ENCODE results near the gene FBXO46.
"Not testable (repeated sequence)": the region's sequence is repeated elsewhere in the genome, so short reads cannot be mapped to it uniquely, and the experiment has no call there.

FBXO46 gene

GRCh38 chr19:45766296-45766868, 35.7 kb upstream of the FBXO46 start:
- DNase-seq = no peak

- DNase-seq = no peak
Observed at GRCh38 chr19:45765702-45766295, 35.1 kb upstream of the FBXO46 start.

DNA sequence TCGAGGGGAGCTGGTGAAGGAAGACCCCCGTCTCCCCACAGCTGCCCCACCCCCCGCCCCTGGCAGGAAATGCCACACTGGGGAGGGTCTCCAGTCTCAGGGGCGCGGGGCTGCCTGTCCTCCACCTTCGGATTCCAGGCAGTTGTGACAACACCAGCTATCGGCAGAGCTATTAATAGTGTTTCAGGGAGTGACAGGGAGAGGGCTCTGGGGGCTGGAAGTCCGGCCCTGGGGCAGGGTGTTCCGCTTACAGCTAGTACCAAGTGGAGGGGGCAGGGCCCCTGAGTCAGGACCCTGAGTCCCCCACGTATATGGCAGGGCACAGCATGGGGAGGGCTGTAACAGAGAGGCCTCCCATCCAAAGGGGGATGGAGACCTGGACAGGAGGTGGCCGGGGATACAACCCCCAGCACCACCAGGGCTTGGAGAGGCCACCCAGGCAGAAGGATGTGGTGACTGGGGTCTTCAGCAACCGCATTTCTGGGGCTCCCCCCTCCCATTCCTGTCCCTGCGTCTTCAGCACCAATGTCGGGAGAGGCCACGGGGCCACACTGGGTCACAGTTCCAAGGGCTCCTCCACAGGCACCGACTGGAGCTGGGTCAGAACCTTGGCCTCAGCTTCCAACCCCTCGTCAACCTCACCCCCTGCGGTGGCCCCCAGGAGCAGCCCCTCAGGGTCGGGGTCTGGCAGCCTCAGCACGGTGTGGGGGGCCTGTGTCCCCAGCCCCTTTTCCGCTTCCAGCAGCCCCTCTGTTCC, 34.4 kb upstream of the FBXO46 start:
- DNase-seq = no peak

GRCh38 chr19:45764475-45764874, 33.8 kb upstream of the FBXO46 start:
- no peak for DNase-seq

- no peak for DNase-seq
Observed at GRCh38 chr19:45763691-45764294, 33.1 kb upstream of the FBXO46 start.

- no peak for DNase-seq
Observed at GRCh38 chr19:45762870-45763631, 32.4 kb upstream of the FBXO46 start.

GRCh38 chr19:45761714-45762113, 31.0 kb upstream of the FBXO46 start:
- DNase-seq = no peak

GRCh38 chr19:45758921-45759320, 28.2 kb upstream of the FBXO46 start:
- no peak for DNase-seq

- DNase-seq = no peak
Observed at GRCh38 chr19:45757695-45758094, 27.0 kb upstream of the FBXO46 start.

GRCh38 chr19:45754323-45754722, 23.6 kb upstream of the FBXO46 start:
- no peak for DNase-seq

- DNase-seq = no peak
Observed at GRCh38 chr19:45753548-45753947, 22.9 kb upstream of the FBXO46 start.

DNA sequence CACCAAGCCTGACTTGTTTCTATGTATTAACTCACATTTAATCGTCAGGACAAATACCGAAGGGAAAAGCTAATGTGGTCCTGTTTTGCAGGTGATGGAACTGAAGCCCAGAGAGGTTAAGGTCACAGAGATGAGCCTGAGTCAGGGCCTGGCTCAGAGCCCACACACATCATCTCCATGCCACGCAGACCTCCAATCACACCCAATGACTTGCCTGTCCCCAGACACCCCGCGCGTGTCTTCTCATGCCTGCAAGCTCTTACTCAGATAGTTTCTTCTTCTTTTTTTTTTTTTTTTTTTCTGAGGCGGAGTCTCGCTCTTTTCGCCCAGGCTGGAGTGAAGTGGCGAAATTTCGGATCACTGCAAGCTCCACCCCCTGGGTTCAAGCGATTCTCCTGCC, 21.9 kb upstream of the FBXO46 start:
- DNase-seq = no peak

DNA sequence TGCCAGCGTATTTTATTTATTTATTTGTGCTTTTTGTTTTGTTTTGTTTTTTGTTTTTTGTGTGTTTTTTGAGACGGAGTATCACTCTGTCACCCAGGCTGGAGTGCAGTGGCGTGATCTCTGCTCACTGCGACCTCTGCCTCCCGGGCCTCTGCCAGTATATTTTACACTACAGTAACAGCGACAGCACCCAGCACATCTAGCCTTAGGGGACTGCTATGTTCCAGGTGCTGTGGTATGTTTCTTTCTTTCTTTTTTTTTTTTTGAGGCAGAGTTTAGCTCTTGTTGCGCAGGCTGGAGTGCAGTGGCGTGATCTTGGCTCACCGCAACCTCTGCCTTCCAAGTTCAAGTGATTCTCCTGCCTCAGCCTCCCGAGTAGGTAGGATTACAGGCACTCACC, 20.8 kb upstream of the FBXO46 start:
- DNase-seq = not testable (repeated sequence)

DNA sequence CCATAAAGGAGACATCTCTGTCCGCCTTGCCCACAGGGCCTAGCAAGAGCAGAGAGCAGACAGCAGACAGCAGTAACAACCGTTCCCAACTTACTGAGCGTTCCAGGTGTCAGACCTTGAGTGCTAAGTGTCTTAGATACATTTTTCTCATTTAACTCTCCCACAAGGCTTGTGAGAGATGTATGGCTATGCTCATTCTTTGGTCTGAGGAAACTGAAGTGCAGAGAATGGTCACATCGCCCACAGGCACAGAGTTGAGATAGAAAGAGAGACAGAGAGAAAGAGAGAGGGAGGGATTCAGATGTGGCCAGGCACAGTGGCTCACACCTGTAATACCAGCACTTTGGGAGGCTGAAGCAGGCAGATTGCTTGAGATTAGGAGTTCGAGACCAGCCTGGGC, 16.8 kb upstream of the FBXO46 start:
- DNase-seq = no peak

DNA sequence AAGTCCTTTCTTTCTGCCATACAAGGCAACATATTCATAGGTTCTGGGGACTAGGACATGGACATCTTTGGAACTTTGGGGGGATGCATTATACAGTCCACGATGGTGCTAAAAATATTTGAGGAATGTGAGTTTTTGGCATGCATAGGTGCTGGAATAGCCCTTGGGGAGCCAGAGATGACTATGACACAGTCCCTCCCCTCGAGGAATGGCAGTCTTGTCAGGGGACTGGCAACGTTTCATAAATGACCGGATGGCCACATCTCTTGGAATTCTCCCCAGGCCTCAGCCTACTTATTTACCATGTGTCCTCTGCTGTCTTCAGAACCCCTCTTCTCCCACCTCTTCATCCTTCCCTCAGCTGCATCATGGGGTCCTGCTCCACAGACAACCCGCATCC, 16.2 kb upstream of the FBXO46 start:
- no peak for DNase-seq

- DNase-seq = no peak
Observed at GRCh38 chr19:45745606-45746005, 14.9 kb upstream of the FBXO46 start.

DNA sequence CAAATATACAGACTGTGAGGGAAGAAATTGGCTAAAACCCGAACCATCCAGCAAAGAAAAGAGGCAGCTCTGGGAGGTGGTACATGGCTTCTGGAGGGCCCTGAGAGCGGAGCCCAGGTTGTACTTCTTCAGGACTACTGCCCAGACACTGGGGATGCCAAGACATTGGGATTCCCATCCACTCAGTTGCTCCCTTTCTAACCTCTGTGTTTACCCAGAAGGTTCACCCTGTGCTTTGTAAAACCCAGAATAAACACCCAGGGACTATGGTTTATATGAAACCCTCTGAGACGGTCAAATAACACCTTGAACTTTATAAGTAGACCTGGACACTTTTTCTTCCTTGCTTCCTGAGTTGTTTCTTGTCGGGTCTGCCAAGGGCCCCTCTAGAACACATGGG, 12.3 kb upstream of the FBXO46 start:
- DNase-seq = no peak

GRCh38 chr19:45739498-45740439, 9.1 kb upstream of the FBXO46 start:
- no peak for DNase-seq

DNA sequence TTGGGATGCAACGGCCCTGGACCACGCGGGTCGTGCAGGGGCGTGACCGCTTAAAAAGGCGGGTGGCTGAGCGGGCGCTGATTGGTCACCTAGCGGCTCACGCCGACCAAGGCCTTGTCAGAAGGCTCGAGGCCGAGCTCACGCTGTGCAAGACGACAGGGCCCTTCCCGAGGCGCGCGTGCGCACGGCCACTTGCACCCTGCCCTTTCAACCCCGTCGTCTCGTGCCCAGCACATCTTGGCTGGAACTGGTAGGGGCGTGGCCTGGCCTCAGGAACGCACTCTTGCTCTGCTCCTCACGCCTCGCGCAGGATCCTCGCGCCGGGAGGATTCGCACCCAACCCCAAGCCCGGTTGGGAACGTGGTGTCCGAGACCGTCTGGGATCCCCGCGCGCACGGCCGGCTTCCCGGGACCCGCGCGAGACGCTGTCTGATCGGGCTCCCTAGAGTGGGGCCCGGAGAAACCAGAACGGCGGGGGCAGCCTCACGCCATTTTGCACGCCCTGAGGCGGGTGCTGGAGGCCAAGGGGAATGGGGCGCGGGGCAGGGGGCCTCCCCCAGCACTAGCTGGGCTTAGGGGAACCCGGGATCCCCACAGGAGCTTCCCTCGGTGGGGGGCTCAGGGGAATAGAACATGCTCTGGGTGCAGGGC, 2.6 kb upstream of the FBXO46 start, which contains the start of gene MEIOSIN:
TSS of gene MEIOSIN (plus strand) at position 280 of the 651 bp plus-strand sequence. CDS start 1,938 bp downstream, outside the sequence.
- no peak for DNase-seq

DNA sequence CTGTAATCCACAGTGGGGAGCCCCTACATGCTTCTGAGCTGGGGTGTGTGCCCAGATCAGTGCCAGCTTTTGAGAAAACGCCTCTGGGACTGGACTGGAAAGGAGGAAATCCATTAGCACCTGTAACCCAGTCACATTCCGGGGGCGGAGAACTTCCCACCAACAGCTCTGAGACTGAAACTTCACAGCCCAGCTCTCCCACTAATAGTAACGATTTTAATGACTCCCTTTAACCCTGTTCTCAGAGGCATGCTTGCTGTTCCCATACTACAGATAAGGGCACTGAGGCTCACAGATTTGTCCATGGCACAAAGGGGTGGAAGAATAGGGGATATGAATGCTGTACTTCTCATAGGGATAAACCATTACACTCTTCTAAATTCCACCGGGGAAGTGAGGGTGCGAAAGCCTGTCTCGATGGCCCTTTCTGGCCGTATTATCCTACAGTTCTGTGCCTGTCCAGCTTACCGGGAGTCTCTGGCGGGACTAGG, 851 bp downstream of the FBXO46 start:
- no peak for DNase-seq

- DNase-seq = not testable (repeated sequence)
Observed at GRCh38 chr19:45728683-45729082, 2.0 kb downstream of the FBXO46 start.
